WTC11 (cell line): ENCODE data around the gene PHOX2B. TPM values are rescaled to one million over a fixed set of nuclear protein-coding genes. Genes with fewer than 3 reads are reported as not detected.
A peak's percentile ranks its signal among the peaks of the same experiment; 100 is the strongest.

ENCODE experiments used
- ATAC-seq: fragments of 200-7000 bp; cut with Tn5 transposase; 2 replicates; pipeline ENCODE4 v1.10.0; 2021; ENCODE audit warnings: mild to moderate bottlenecking, moderate library complexity
- CTCF ChIA-PET: fragments of 300-600 bp; sonication (Branson Sonifier 250); formaldehyde crosslinking; loops from one replicate; lab custom pipeline; 2021; ENCODE audit warnings: antibody characterized with exemption; lab: Charles Lee
- POLR2A ChIA-PET: fragments of 350-600 bp; sonication (Branson Sonifier 250); formaldehyde crosslinking; loops from one replicate; lab custom pipeline; 2021; ENCODE audit warnings: antibody characterized with exemption; lab: Charles Lee
- DNase-seq: peaks from one replicate; pipeline ENCODE4 v3.0.0; 2021; ENCODE audit warnings: low spot score
- H3K27ac Mint-ChIP-seq: 2 replicates; pipeline ENCODE4 v1.8.0; 2021; ENCODE audit warnings: mixed read lengths
- H3K27me3 Mint-ChIP-seq: 2 replicates; pipeline ENCODE4 v1.8.0; 2021; ENCODE audit warnings: low read depth, mild to moderate bottlenecking, moderate library complexity, mixed read lengths
- H3K36me3 Mint-ChIP-seq: 2 replicates; pipeline ENCODE4 v1.8.0; 2021; ENCODE audit warnings: mixed read lengths
- H3K4me1 Mint-ChIP-seq: 2 replicates; pipeline ENCODE4 v1.8.0; 2022; ENCODE audit warnings: mixed read lengths
- H3K4me3 Mint-ChIP-seq: 2 replicates; pipeline ENCODE4 v1.8.0; 2021; ENCODE audit warnings: mild to moderate bottlenecking, moderate library complexity, mixed read lengths
- H3K9me3 Mint-ChIP-seq: 2 replicates; pipeline ENCODE4 v1.8.0; 2021; ENCODE audit warnings: mixed read lengths
- ATF1 ChIP-seq: sonication (generic); formaldehyde crosslinking; IDR thresholded peaks from 2 replicates; pipeline ENCODE4 v1.8.1; 2023; ENCODE audit warnings: mild to moderate bottlenecking, moderate library complexity, missing genetic modification reagents
- CBFB ChIP-seq: sonication (generic); formaldehyde crosslinking; IDR thresholded peaks from 2 replicates; pipeline ENCODE4 v1.8.1; 2022; ENCODE audit warnings: mild to moderate bottlenecking, low read depth, missing genetic modification reagents
- FOXK1 ChIP-seq: sonication (generic); formaldehyde crosslinking; IDR thresholded peaks from 2 replicates; pipeline ENCODE4 v1.8.0; 2022; ENCODE audit warnings: mild to moderate bottlenecking, moderate library complexity, missing genetic modification reagents
- HMGA2 ChIP-seq: fragments of 250-450 bp; sonication (Bioruptor Pico); IDR thresholded peaks from 2 replicates; pipeline ENCODE4 v1.4.0; 2021; ENCODE audit warnings: mild to moderate bottlenecking, moderate library complexity
- IRF2 ChIP-seq: sonication (generic); formaldehyde crosslinking; IDR thresholded peaks from 2 replicates; pipeline ENCODE4 v1.8.0; 2022; ENCODE audit warnings: low read depth, missing genetic modification reagents, borderline replicate concordance
- MYBL2 ChIP-seq: sonication (generic); formaldehyde crosslinking; IDR thresholded peaks from 2 replicates; pipeline ENCODE4 v1.8.1; 2023; ENCODE audit warnings: mild to moderate bottlenecking, moderate library complexity, missing genetic modification reagents
- NR3C1 ChIP-seq: sonication (generic); formaldehyde crosslinking; conservative IDR thresholded peaks from 2 replicates; pipeline ENCODE4 v1.8.1; 2023; ENCODE audit warnings: low read depth, mild to moderate bottlenecking, missing genetic modification reagents
- SOX15 ChIP-seq: fragments of 250-450 bp; sonication (Bioruptor Pico); IDR thresholded peaks from 2 replicates; pipeline ENCODE4 v1.9.0; 2021; ENCODE audit warnings: mild to moderate bottlenecking
- TP53 ChIP-seq: sonication (generic); formaldehyde crosslinking; IDR thresholded peaks from 2 replicates; pipeline ENCODE4 v1.8.1; 2023; ENCODE audit warnings: mild to moderate bottlenecking, missing genetic modification reagents
- ZNF121 ChIP-seq: sonication (generic); formaldehyde crosslinking; IDR thresholded peaks from 2 replicates; pipeline ENCODE4 v1.8.0; 2023; ENCODE audit warnings: missing genetic modification reagents
- ZNF425 ChIP-seq: fragments of 250-450 bp; sonication (Bioruptor Pico); conservative IDR thresholded peaks from 2 replicates; pipeline ENCODE4 v1.9.0; 2021; ENCODE audit warnings: mild to moderate bottlenecking
- total RNA-seq: library from RNA; stranded (reverse); gene quantifications from 3 replicates; pipeline ENCODE4 v1.2.3, GENCODE V29; 2021
- TF ChIP-seq, protein P1 (sequence below): sonication (generic); formaldehyde crosslinking; IDR thresholded peaks from 2 replicates; pipeline ENCODE4 v1.8.0; 2022; ENCODE audit warnings: mild to moderate bottlenecking, missing genetic modification reagents
- TF ChIP-seq, protein P2 (sequence below): sonication (generic); formaldehyde crosslinking; IDR thresholded peaks from 2 replicates; pipeline ENCODE4 v1.8.1; 2023; ENCODE audit warnings: mild to moderate bottlenecking, moderate library complexity, missing genetic modification reagents
- TF ChIP-seq, protein P3 (sequence below): sonication (generic); formaldehyde crosslinking; IDR thresholded peaks from 2 replicates; pipeline ENCODE4 v1.8.1; 2022; ENCODE audit warnings: low read depth, mild to moderate bottlenecking, moderate library complexity, missing genetic modification reagents, borderline replicate concordance
- TF ChIP-seq, protein P4 (sequence below): sonication (generic); formaldehyde crosslinking; IDR thresholded peaks from 2 replicates; pipeline ENCODE4 v1.8.1; 2022; ENCODE audit warnings: mild to moderate bottlenecking, moderate library complexity, missing genetic modification reagents

PHOX2B gene
- total RNA-seq, 1 experiment from 2014 or later, result not detected

GRCh38 chr4:41746025-41746439, 2.5 kb downstream of the PHOX2B start:
- H3K4me1 Mint-ChIP-seq, result peaks cover 55% of the 10 kb centered on the region

DNA sequence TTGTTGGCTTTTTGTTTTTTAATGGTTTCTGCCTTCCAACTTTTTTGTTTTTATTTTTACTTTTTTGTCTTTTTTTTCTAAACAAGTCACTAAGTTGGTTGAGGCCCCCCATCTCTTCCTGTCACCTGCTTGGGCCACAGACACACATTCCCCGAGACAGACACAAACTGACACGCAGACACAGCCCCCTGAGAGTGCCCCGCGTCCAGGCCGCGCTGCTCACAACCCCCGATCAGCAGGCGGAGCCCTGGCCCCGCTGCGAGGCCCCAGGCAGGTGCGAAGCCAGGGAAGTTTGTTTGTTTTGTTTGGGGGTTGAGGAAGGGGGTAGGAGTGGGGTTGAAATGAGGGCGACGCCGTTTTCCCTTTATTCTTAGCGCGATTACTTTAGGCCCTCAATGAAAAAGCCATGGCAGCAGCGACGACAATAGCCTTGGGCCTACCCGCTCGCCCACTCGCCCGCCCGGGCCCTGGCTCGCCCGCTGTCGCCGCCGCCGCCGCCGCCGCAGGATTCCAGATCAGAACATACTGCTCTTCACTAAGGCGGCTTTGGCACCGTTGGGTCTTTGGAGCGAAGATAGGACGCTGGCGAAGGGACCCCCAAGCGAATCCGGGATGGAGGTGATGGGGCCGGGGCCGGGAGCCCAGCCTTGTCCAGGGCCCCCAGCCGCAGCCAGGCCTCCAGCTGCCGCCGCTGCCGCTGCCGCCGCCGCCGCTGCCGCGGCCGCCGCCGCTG, 3.1 kb downstream of the PHOX2B start:
- no peaks in the 10 kb centered on the region; the same call in 1 of the 2 replicates for H3K36me3 Mint-ChIP-seq
- peaks cover 99% of the 10 kb centered on the region for H3K27me3 Mint-ChIP-seq
- ATAC-seq, result peak; percentile 32
- ChIA-PET CTCF (no interaction called here), POLR2A (no interaction called here)
- peaks cover 50% of the 10 kb centered on the region for H3K4me1 Mint-ChIP-seq
- TF ChIP-seq, protein P1, sequence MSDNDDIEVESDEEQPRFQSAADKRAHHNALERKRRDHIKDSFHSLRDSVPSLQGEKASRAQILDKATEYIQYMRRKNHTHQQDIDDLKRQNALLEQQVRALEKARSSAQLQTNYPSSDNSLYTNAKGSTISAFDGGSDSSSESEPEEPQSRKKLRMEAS (CRISPR knock-in tag), result peak; percentile 49; the same call in 1 of the 2 replicates
- TF ChIP-seq, protein P2, sequence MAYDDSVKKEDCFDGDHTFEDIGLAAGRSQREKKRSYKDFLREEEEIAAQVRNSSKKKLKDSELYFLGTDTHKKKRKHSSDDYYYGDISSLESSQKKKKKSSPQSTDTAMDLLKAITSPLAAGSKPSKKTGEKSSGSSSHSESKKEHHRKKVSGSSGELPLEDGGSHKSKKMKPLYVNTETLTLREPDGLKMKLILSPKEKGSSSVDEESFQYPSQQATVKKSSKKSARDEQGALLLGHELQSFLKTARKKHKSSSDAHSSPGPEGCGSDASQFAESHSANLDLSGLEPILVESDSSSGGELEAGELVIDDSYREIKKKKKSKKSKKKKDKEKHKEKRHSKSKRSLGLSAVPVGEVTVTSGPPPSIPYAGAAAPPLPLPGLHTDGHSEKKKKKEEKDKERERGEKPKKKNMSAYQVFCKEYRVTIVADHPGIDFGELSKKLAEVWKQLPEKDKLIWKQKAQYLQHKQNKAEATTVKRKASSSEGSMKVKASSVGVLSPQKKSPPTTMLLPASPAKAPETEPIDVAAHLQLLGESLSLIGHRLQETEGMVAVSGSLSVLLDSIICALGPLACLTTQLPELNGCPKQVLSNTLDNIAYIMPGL, result no peak
- peak; percentile 45 for DNase-seq
- no peaks in the 10 kb centered on the region for H3K9me3 Mint-ChIP-seq
- no peak overlapping the region for H3K27ac Mint-ChIP-seq
- peak overlapping the region; percentile 42 for H3K4me3 Mint-ChIP-seq

More at GRCh38 chr4:41746025-41746439, 2.5 kb downstream of the PHOX2B start:
- TF ChIP-seq ZNF121 (CRISPR knock-in tag), result no peak
- no peak for TF ChIP-seq ZNF425
- TF ChIP-seq IRF2 (CRISPR knock-in tag), result no peak
- TF ChIP-seq ATF1, result no peak
- no peak for TF ChIP-seq FOXK1 (CRISPR knock-in tag)
- no peak for TF ChIP-seq NR3C1
- no peak for TF ChIP-seq SOX15 (CRISPR knock-in tag)
- no peak for TF ChIP-seq MYBL2 (CRISPR knock-in tag)
- TF ChIP-seq, protein P3, sequence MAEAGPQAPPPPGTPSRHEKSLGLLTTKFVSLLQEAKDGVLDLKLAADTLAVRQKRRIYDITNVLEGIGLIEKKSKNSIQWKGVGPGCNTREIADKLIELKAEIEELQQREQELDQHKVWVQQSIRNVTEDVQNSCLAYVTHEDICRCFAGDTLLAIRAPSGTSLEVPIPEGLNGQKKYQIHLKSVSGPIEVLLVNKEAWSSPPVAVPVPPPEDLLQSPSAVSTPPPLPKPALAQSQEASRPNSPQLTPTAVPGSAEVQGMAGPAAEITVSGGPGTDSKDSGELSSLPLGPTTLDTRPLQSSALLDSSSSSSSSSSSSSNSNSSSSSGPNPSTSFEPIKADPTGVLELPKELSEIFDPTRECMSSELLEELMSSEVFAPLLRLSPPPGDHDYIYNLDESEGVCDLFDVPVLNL (CRISPR knock-in tag), result no peak
- no peak for TF ChIP-seq HMGA2 (CRISPR knock-in tag)
- TF ChIP-seq, protein P4, sequence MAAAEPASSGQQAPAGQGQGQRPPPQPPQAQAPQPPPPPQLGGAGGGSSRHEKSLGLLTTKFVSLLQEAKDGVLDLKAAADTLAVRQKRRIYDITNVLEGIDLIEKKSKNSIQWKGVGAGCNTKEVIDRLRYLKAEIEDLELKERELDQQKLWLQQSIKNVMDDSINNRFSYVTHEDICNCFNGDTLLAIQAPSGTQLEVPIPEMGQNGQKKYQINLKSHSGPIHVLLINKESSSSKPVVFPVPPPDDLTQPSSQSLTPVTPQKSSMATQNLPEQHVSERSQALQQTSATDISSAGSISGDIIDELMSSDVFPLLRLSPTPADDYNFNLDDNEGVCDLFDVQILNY (CRISPR knock-in tag), result no peak
- TF ChIP-seq CBFB (CRISPR knock-in tag), result no peak
- TF ChIP-seq TP53 (CRISPR knock-in tag), result no peak
- ChIA-PET POLR2A (no interaction called here), CTCF (interaction anchor here (1.3 kb wide), 1 partner anchor 135 kb away, joined by 3 read pairs; no protein-coding TSS in a partner anchor)
- peak overlapping the region; percentile 68 for H3K4me3 Mint-ChIP-seq
- no peaks in the 10 kb centered on the region; the same call in 1 of the 2 replicates for H3K36me3 Mint-ChIP-seq
- H3K27me3 Mint-ChIP-seq, result peaks cover 99% of the 10 kb centered on the region
- no peak overlapping the region for H3K27ac Mint-ChIP-seq
- peak; percentile 26 for DNase-seq
- no peak; the same call in 1 of the 2 replicates for ATAC-seq
- no peaks in the 10 kb centered on the region for H3K9me3 Mint-ChIP-seq
